GM19035 (cell line): ENCODE data around the gene SOD1.

Experiments used
- ATAC-seq: cut with Tn5 transposase; IDR thresholded peaks from one replicate; pipeline ENCODE4 v1.9.1; 2021; ENCODE audit not compliant: unreplicated experiment

The SOD1 gene

DNA sequence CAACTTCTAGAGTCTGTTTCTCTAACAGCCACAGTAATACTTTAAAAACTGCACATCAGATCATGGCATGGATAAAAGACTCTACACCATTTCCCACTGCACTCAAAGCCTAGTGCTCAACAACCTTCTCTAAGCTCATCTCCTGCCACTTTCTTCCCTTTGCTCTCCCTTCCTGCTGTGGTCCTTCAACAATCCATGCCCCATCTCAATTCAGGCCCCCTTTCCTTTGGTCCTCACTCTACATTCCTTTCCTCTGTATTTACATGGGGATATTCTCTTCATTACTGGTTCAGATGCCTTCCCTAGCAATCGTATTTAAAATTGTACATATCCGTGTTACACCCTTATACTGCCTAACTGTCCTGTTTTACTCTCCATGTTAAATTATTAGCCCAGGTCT lies 19.0 kb downstream of the SOD1 start:
- ATAC-seq: no peak

DNA sequence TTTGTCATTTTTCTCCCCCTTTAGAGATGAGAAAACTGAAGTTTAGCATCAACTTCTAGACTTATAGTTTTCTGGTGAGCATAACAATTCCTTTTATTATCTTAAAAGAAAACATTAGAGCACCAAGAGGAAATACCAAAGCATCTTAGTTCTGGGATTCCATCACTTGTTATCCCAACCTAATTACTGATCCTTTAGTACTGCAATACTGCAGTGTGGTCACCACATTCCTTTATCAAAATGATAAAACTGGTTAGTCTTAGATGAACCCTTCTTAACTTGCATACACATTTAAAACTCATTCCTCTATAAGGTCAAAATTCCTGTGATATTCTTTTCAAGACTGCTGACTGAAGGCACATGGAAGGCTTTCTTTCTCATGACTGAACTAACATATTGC lies 23.1 kb downstream of the SOD1 start:
- no peak for ATAC-seq

DNA sequence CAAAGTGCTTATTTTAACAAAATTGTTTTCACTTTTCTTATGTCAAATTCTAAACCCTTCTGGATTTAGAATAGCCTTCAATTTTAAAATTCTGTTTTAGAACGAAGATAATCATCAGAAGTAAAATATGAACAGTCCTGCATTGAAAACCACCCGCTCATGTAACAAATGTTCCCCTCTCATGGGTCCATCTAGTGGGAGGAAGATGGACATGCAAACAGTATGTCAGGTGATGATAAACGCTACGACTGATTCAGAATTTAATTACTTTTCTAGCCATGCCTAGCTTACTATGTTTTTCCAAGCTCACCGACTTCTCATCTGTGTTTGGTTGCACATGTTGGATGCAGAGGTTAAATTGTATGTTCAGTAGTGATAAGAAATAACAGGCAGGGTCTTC lies 23.5 kb downstream of the SOD1 start:
- ATAC-seq: no peak

DNA sequence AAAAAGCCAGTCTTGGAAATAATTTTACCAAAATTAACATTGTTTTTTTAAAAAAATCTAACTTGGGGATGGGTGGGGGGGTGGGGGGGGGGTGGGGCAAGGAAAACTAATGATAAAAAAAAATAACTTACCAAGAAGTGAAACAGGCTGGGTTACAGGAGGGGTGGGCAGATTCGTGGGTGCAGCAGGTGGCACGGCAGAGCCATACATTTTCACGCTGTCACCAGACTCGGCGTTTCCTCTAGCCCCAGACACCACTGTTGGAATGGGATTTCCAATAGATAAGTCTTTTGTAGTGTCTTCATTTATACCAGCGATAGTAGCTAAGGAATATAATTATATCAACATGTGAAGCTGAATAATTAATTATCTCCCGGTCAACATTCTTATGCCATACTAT lies 25.4 kb downstream of the SOD1 start:
- ATAC-seq: no peak

DNA sequence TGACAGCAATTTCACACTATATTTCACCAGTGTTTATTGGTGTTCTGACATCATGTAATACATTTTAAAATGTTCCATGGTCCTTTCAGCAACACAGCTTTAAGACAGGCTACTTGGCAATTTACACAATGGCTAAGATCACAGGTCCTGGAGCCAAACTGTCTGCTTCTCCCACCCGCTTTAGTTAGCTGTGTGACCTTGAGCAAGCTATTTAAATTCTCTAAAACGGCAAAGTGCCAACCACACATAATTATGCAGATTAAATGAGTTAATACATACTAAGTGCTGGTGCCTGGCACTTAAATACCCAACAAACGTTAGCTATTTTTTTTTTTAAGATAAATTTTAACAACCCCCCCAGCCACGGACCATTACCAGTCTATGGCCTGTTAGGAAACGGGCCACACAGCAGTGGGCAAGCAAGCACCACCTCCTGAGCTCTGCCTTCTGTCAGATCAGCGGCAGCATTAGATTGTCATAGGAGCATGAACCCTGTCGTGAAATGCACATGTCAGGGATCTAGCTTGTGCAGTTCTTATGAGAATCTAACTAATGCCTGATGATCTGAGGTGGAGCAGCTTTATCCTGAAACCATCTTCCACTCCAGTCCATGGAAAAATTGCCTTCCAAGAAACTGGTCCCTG lies 26.9 kb downstream of the SOD1 start:
- ATAC-seq: no peak

DNA sequence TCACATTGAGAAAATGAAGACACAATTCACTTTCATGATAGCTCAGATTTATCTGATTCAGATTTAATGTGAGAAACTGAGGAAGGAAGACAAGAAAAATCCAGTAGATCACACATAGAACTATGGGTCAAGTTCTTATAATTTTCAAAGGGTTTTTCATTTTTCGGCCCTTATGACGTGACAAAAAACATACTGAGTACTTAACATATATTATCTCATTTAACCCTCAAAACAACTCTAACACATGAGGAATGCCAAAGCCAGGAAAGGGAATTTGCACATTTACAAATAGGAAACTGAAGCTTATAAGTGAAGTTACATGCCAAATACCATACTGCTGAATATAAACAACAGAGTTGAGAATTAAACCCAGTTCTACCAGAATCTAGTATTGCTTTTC lies 27.6 kb downstream of the SOD1 start:
- ATAC-seq: no peak

DNA sequence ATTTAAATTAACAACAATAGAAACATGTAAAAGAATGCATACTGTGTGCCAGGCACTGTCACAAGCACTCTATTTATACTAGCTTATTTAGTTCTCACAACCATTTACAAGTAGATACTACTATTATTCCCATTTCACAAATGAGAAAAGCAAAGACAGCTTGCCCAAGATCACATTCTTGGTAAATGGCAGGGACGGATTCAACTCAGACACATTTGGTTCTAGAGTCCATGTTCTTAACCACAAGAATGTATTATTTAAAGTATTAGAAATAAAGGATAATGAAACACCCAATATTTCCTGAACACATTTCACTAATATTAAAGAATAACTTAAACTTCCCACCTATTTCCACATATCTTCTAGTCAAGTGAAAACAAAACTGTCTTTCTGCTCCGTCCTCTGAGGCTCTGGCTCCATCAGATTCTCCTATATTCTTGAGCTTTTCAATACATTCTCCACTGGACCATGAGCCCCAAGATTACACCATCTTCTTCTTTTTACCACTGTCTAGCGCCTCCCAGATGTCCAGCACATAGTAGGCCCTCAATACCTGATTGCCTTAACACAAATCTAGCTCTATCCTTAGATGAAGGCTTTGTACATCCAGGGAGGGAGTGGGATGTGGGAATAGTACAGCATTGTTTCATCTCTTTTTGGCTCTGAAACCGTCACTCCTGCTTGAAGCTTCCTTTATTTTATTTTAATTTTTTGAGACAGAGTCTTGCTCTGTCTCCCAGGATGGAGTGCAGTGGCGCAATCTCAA lies 29.3 kb downstream of the SOD1 start:
- ATAC-seq: no peak

DNA sequence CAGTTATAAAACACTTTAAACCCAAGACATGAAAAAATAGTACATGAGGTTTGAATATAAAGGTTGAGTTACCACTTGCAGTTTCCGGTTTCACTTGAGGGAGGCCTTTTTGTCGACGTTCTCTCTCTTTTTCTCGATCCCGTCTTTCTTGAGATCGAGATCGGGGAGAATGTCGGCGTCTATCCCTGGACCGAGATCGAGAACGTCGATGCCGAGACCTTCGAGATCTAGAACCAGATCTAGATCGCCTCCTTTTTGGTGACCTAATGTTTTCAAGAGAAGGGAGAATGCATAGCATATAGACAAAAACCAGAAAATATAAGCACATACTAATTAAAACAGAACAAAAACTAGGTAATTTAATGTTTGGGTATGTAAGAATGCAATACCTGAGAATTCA lies 33.7 kb downstream of the SOD1 start:
- ATAC-seq: no peak

DNA sequence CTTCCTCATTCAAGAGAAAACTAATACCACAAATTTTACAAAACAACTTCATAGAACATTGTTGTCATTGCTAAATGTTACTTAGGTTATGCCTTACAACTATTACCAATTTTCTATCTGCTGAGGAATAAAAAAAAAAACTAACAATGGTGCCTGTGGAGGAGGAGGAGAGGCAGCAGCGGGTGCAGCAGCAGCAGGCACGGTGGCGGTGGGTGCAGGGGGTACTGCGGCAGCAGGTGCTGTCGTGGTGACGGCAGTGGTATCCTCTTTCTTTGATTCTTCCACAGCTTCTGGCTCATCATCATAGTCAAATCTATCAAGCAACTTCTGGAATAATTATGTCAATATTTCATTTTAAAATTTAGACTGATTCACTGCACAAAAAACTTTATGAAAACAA lies 36.9 kb downstream of the SOD1 start:
- no peak for ATAC-seq

DNA sequence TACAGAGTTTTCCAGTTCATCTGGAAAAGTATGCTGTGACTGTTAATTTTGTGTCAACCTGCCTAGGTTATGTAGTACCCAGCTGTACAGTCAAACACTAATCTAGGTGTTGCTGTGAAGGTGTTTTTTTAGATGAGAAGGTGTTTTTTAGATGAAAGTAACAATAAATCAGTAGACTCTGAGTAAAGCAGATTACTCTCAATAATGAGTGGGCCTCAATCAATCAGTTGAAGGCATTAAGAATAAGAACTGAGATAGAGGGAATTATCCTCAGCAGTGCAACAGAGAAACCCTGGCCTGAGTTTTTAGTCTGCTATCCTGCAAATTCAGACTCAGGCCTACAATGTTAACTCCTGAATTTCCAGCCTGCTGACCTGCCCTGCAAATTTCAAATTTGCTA lies 39.0 kb downstream of the SOD1 start:
- ATAC-seq: no peak

DNA sequence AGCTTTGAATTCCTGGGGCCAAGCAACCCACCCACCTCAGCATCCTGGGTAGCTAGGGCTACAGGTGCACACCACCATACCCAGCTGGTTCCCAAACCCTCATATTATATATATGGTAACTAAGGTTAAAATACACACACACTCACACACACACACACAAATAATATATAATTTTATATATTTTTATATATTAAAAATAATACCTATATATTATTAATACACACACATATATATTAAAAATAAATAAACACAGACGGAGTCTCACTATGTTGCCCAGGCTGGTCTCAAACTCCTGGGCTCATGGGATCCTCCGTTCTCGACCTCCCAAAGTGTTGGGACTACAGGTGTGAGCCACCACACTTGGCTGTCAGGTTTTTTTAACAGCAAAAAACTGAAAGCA lies 40.5 kb downstream of the SOD1 start:
- ATAC-seq: no peak

DNA sequence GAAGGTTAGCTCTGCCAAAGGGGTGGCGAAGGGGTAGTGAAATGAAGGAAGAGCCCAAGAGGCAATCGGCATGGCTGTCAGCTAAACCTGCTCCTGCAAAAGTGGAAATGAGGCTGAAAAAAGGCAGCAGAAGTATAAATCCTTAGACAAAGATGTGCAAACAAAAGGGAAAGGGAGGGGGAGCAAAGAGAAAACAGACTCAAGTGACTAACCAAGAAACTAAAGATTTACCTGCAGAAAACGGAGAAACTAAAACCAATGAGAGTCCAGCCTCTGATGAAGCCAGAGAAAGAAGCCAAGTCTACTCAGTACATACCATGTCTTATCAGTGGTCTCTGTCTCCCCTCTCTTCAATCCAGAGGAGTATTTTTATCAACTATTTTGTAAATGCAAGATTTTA lies 47.1 kb downstream of the SOD1 start:
- no peak for ATAC-seq

DNA sequence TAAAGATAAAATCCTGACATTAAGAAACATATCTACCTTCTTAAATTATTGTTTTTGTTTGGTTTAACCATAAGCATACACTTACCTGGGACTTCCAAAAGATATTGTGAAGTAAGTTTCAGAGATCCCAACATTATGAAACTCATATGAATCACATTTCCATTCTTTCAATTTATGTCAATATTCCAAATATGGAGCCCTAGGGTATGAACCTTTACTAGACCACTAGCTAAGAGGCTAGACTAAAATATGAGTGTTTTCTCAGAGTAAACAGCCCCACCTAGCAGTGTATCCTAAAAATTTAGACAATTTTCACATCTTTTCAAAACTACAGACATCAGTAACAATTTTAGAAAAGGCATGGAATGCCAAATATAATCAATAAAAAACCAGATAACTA lies 48.0 kb downstream of the SOD1 start:
- no peak for ATAC-seq

DNA sequence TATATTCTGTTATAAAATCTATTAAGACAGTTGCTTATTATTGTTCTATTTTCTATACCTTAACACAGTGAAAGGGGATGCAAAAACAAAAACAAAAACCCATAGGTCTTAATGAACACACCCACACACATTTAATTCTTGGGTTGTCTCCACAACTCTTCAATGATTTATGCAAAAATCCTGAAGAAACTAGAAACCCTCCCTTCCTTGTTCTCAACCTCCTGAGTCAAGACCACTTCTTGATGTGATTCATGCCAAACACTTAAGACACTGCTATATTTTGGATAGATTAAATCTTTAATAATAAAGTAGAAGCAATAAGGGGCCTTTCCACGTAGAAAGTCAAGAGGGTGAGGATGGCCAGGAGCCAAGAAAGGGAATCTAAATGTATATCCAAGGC lies 49.0 kb downstream of the SOD1 start:
- no peak for ATAC-seq

DNA sequence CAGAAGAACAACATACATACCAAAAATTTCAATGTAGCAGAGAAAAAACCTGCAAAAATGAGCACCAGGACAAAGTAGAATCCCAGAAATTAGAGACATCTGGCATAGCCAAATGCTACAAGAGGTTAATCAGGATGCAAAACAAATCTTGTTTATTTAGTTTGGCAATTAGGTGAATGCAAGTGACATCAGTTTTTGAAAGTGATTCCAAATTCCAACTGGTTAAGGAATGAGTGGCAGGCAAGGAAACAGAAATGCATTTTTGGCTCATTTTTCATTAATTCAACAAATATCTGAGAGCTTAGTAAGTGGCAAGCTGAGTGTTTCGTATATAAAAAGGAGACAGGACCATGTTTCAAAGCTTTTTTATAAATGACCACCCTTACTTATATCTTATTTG lies 51.1 kb downstream of the SOD1 start:
- ATAC-seq: no peak

DNA sequence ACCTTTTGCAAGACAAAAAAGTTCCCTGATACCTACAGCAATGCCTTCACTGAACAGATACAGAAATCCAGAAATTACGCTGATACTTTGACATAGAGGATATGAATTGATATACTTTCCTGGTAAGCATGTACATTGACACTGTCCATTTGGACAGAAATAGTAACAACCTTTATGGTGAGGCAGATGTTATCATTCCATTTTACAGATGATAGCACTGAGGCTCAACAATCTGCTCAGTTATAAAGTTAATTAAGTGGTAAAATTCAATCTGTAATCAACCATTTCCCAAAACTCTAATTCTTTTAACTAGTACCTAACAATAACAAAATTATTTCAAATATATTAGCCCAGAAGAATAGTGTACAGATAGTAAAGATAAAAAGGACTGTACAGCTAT lies 51.8 kb downstream of the SOD1 start:
- ATAC-seq: no peak

DNA sequence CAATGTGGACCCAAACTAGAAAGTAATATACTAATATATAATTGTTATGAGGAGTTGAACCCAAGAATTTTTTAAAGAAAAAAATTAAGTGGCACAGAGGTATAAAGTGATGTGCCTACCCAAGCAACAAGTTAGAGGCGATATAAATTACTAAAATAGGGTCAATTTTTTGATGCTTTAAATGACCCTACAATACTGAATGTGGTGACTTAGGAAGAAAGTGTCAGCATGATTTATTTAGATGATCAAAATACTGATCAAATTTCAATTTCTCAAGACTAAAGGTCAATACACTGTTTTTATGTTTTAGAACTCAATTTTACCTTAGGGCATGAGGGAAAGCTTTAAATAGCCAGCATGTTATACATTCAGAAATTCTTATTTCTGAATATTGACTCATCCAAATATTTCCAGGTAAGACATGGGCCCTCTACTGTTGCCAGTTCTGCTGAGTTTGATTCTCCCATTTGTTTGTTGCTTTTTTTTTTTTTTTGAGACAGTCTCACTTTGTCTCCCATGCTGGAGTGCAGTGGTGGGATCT lies 52.3 kb downstream of the SOD1 start:
- ATAC-seq: no peak

DNA sequence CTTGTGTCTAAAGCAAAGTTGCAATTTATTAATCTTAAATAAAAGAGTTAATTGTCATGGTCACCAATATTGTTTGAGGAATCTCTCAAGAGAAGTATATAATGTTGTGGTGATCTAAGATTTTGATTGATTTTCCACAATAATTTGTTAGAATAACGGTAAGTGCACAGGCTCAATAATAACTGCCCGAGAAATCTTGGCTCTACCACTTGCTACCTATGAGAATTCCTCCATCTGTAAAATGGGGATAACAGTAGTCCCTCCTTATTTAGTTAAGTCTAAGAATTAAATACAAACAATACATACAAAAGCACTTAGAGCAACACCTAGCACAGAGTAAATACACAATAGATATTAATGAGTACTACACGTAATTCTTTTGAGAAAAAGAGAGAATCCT lies 53.6 kb downstream of the SOD1 start:
- no peak for ATAC-seq

DNA sequence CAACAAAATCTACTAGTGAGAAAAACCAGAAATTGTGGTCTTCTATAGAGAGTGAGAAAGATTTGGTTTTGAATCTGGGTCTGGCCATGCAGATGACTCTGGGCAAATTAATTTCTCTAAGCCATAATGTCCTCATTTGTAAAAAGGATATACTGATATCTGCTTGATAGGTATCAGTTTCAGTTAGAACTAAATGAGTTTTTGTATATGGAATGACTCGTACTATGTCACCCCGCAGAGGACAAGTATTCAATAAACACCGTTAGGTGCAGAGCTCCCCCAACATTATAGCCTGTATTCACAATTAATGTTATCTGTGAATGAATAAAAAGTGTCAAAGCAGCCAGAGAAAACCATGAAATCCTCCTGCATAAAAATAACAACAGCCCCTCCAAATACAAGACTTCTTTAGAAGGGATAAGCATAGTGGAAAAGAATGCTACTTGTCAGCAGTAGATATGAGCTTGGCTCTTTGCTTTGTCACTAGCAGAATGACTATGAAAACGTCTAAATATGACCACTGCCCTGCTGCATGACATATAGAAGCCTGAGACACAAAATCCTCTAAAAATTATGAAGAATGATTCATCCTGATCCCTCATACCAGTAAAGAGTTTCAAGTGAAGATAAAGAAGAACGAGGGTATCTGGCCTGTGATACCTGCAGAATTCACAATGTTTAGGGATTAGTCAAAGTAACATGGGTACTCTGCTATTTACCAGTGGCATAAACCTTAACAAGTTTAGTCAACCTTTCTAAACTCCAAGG lies 54.7 kb downstream of the SOD1 start:
- ATAC-seq: no peak

DNA sequence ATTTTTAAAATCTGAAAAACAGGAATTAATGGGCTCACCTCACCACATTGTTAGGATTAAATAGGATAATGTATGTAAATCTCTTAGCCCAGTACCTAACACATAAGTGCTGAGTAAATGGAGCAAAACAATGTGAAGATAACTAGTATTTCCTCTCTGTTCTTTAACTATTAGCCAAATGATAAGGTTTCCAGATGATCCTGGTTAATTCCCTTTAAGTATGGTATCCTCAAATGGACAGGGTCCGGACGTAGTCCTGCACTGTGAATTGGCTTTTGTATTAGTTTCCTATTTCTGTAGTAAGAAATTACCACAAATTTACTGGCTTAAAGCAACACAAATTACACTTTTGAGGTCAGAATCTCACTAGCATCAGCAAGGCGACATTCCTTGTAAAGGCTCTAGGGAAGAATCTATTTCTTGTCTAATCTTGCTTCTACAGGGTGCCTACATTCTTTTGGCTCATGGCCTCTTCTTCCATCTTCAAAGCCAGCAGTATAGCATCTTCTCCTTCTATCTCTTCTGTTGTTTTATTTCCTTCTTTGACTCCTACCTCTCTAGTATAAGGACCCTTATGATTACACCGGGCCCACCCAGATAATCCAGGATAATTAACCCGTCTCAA lies 55.4 kb downstream of the SOD1 start:
- ATAC-seq: no peak

DNA sequence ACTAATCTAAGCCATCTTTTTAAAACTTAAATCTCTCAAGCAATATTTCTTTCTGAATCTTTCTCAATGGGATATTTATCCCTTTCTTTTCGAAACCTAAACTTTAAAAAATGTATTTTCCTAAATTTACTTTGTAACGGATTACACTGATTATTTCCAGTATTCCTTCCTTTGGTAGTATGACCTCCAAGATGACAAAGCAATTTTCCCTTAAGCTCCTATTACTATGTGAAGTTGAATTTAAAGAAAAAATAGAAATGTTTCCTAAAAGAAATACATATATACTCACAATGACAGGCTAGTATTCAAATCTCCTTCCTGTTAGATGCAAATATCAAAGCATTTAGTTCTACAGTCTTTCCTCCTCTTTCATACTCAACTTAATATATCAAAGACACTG lies 56.6 kb downstream of the SOD1 start:
- no peak for ATAC-seq
